ENCODE results near the gene PDE4A.

Gene PDE4A

GRCh38 chr19:10471909-10472308, 51.6 kb downstream of the PDE4A start:
- Histone ChIP-seq H2BK12ac (ENCODE audit: low read length) (no peak overlapping the region), H3K4me2 (ENCODE audit: insufficient read depth, low read length, poor library complexity, severe bottlenecking) (no peak overlapping the region), H3K9me3 (replicated peaks in 1 of 2; ENCODE audit: control insufficient read depth in 2 of 2, insufficient read depth in 1 of 2, low read depth in 1 of 2, low read length in 2 of 2) (no peaks in the 10 kb centered on the region), H3K27ac (replicated peaks; ENCODE audit: low read length) (no peak overlapping the region), H3K4me1 (ENCODE audit: control insufficient read depth in 2 of 2, insufficient read depth in 1 of 2, low read depth in 1 of 2, low read length in 2 of 2) (peaks cover 0 to 11% of the 10 kb centered on the region in 2 donors), H2AK5ac (ENCODE audit: low read depth, low read length) (no peak overlapping the region), H2BK5ac (ENCODE audit: low read length) (no peak overlapping the region), H2AFZ (ENCODE audit: low read length) (no peak overlapping the region), H3K4me3 (ENCODE audit: low read length in 2 of 2) (no peak overlapping the region), H3K4ac (ENCODE audit: low read length) (no peak overlapping the region), H3K23ac (ENCODE audit: low read depth, low read length, poor library complexity) (no peak overlapping the region), H3K14ac (ENCODE audit: low read length) (no peak overlapping the region), H3K36me3 (replicated peaks in 1 of 2; ENCODE audit: control insufficient read depth in 2 of 2, insufficient read depth in 2 of 2, low read length in 2 of 2) (peaks cover 0 to 2% of the 10 kb centered on the region in 2 donors), H2BK15ac (ENCODE audit: low read length) (no peak overlapping the region), H4K8ac (ENCODE audit: low read depth, low read length) (no peak overlapping the region), H3K79me1 (ENCODE audit: low read depth, low read length) (no peaks in the 10 kb centered on the region), H3K9ac (ENCODE audit: low read depth, low read length, poor library complexity) (no peak overlapping the region), H2BK120ac (ENCODE audit: low read depth, low read length) (no peak overlapping the region), H3K27me3 (ENCODE audit: control insufficient read depth in 3 of 3, insufficient read depth in 3 of 3, low read depth in 1 of 3, low read length in 3 of 3) (no peaks in the 10 kb centered on the region), H3K18ac (ENCODE audit: low read length) (no peak overlapping the region), H4K91ac (ENCODE audit: low read depth, low read length, poor library complexity) (no peak overlapping the region)
- WGBS, 2 donors (ENCODE audit: extremely low coverage in 2 of 2, insufficient read length in 2 of 2, insufficient replicate concordance in 1 of 2): no CpG with 5 or more reads among the region's 6 CpGs
- no peak for DNase-seq (ENCODE audit: low spot score)

GRCh38 chr19:10473192-10473591, 52.9 kb downstream of the PDE4A start:
- Histone ChIP-seq H4K91ac (ENCODE audit: low read depth, low read length, poor library complexity) (no peak overlapping the region), H3K4me2 (ENCODE audit: insufficient read depth, low read length, poor library complexity, severe bottlenecking) (no peak overlapping the region), H2BK12ac (ENCODE audit: low read length) (no peak overlapping the region), H3K4me3 (ENCODE audit: low read length in 2 of 2) (no peak overlapping the region), H2AK5ac (ENCODE audit: low read depth, low read length) (no peak overlapping the region), H3K79me1 (ENCODE audit: low read depth, low read length) (no peaks in the 10 kb centered on the region), H4K8ac (ENCODE audit: low read depth, low read length) (no peak overlapping the region), H3K4ac (ENCODE audit: low read length) (no peak overlapping the region), H3K23ac (ENCODE audit: low read depth, low read length, poor library complexity) (no peak overlapping the region), H3K18ac (ENCODE audit: low read length) (no peak overlapping the region), H3K27ac (replicated peaks; ENCODE audit: low read length) (no peak overlapping the region), H2BK5ac (ENCODE audit: low read length) (no peak overlapping the region), H2BK15ac (ENCODE audit: low read length) (no peak overlapping the region), H3K36me3 (replicated peaks in 1 of 2; ENCODE audit: control insufficient read depth in 2 of 2, insufficient read depth in 2 of 2, low read length in 2 of 2) (no peaks in the 10 kb centered on the region), H3K27me3 (ENCODE audit: control insufficient read depth in 3 of 3, insufficient read depth in 3 of 3, low read depth in 1 of 3, low read length in 3 of 3) (no peaks in the 10 kb centered on the region), H2AFZ (ENCODE audit: low read length) (no peak overlapping the region), H3K4me1 (ENCODE audit: control insufficient read depth in 2 of 2, insufficient read depth in 1 of 2, low read depth in 1 of 2, low read length in 2 of 2) (peaks cover 0 to 5% of the 10 kb centered on the region in 2 donors), H3K14ac (ENCODE audit: low read length) (no peak overlapping the region), H3K9ac (ENCODE audit: low read depth, low read length, poor library complexity) (no peak overlapping the region), H2BK120ac (ENCODE audit: low read depth, low read length) (no peak overlapping the region), H3K9me3 (replicated peaks in 1 of 2; ENCODE audit: control insufficient read depth in 2 of 2, insufficient read depth in 1 of 2, low read depth in 1 of 2, low read length in 2 of 2) (no peaks in the 10 kb centered on the region)
- WGBS, 2 donors (ENCODE audit: extremely low coverage in 2 of 2, insufficient read length in 2 of 2, insufficient replicate concordance in 1 of 2): no CpG with 5 or more reads among the region's 5 CpGs
- DNase-seq (ENCODE audit: low spot score): no peak

GRCh38 chr19:10474962-10475451, 54.7 kb downstream of the PDE4A start:
- peaks cover 0 to 8% (median 4%) of the 10 kb centered on the region in 3 experiments for H3K27me3 ChIP-seq (ENCODE audit: control insufficient read depth in 3 of 3, insufficient read depth in 3 of 3, low read depth in 1 of 3, low read length in 3 of 3)
- no peak overlapping the region for H3K4me3 ChIP-seq (ENCODE audit: low read length in 2 of 2)
- H3K4me2 ChIP-seq (ENCODE audit: insufficient read depth, low read length, poor library complexity, severe bottlenecking): no peak overlapping the region
- no peak overlapping the region for H2BK120ac ChIP-seq (ENCODE audit: low read depth, low read length)
- H3K18ac ChIP-seq (ENCODE audit: low read length): no peak overlapping the region
- no peak overlapping the region for H3K23ac ChIP-seq (ENCODE audit: low read depth, low read length, poor library complexity)
- no peak overlapping the region for H2BK5ac ChIP-seq (ENCODE audit: low read length)
- no peak overlapping the region for H2BK15ac ChIP-seq (ENCODE audit: low read length)
- no CpG with 5 or more reads among the region's 6 CpGs for WGBS, 2 donors (ENCODE audit: extremely low coverage in 2 of 2, insufficient read length in 2 of 2, insufficient replicate concordance in 1 of 2)
- DNase-seq (ENCODE audit: low spot score): no peak
- H2AFZ ChIP-seq (ENCODE audit: low read length): no peak overlapping the region
- no peak overlapping the region for H3K14ac ChIP-seq (ENCODE audit: low read length)
- H3K4ac ChIP-seq (ENCODE audit: low read length): no peak overlapping the region
- H4K91ac ChIP-seq (ENCODE audit: low read depth, low read length, poor library complexity): no peak overlapping the region
- no peak overlapping the region for H2AK5ac ChIP-seq (ENCODE audit: low read depth, low read length)
- H3K9ac ChIP-seq (ENCODE audit: low read depth, low read length, poor library complexity): no peak overlapping the region
- no peaks in the 10 kb centered on the region for H3K79me1 ChIP-seq (ENCODE audit: low read depth, low read length)
- H2BK12ac ChIP-seq (ENCODE audit: low read length): no peak overlapping the region
- no peaks in the 10 kb centered on the region for H3K36me3 ChIP-seq (replicated peaks in 1 of 2; ENCODE audit: control insufficient read depth in 2 of 2, insufficient read depth in 2 of 2, low read length in 2 of 2)
- H3K27ac ChIP-seq (replicated peaks; ENCODE audit: low read length): no peak overlapping the region
- H3K4me1 ChIP-seq (ENCODE audit: control insufficient read depth in 2 of 2, insufficient read depth in 1 of 2, low read depth in 1 of 2, low read length in 2 of 2): no peaks in the 10 kb centered on the region
- peaks cover 0 to 5% of the 10 kb centered on the region in 2 donors for H3K9me3 ChIP-seq (replicated peaks in 1 of 2; ENCODE audit: control insufficient read depth in 2 of 2, insufficient read depth in 1 of 2, low read depth in 1 of 2, low read length in 2 of 2)
- H4K8ac ChIP-seq (ENCODE audit: low read depth, low read length): no peak overlapping the region

- peaks cover 0 to 5% of the 10 kb centered on the region in 2 donors for H3K9me3 ChIP-seq (replicated peaks in 1 of 2; ENCODE audit: control insufficient read depth in 2 of 2, insufficient read depth in 1 of 2, low read depth in 1 of 2, low read length in 2 of 2)
- peaks cover 0 to 8% (median 4%) of the 10 kb centered on the region in 3 experiments for H3K27me3 ChIP-seq (ENCODE audit: control insufficient read depth in 3 of 3, insufficient read depth in 3 of 3, low read depth in 1 of 3, low read length in 3 of 3)
- no peak for DNase-seq (ENCODE audit: low spot score)
- no peak overlapping the region for H3K4me3 ChIP-seq (ENCODE audit: low read length in 2 of 2)
- H4K8ac ChIP-seq (ENCODE audit: low read depth, low read length): no peak overlapping the region
- H2BK15ac ChIP-seq (ENCODE audit: low read length): no peak overlapping the region
- no peak overlapping the region for H2BK120ac ChIP-seq (ENCODE audit: low read depth, low read length)
- H3K79me1 ChIP-seq (ENCODE audit: low read depth, low read length): no peaks in the 10 kb centered on the region
- no peaks in the 10 kb centered on the region for H3K4me1 ChIP-seq (ENCODE audit: control insufficient read depth in 2 of 2, insufficient read depth in 1 of 2, low read depth in 1 of 2, low read length in 2 of 2)
- H3K36me3 ChIP-seq (replicated peaks in 1 of 2; ENCODE audit: control insufficient read depth in 2 of 2, insufficient read depth in 2 of 2, low read length in 2 of 2): no peaks in the 10 kb centered on the region
- no peak overlapping the region for H3K4ac ChIP-seq (ENCODE audit: low read length)
- H2AK5ac ChIP-seq (ENCODE audit: low read depth, low read length): no peak overlapping the region
- H4K91ac ChIP-seq (ENCODE audit: low read depth, low read length, poor library complexity): no peak overlapping the region
- no peak overlapping the region for H2BK12ac ChIP-seq (ENCODE audit: low read length)
- H3K27ac ChIP-seq (replicated peaks; ENCODE audit: low read length): no peak overlapping the region
- H3K9ac ChIP-seq (ENCODE audit: low read depth, low read length, poor library complexity): no peak overlapping the region
- WGBS, 2 donors (ENCODE audit: extremely low coverage in 2 of 2, insufficient read length in 2 of 2, insufficient replicate concordance in 1 of 2): no CpG with 5 or more reads among the region's 5 CpGs
- no peak overlapping the region for H3K23ac ChIP-seq (ENCODE audit: low read depth, low read length, poor library complexity)
- H3K14ac ChIP-seq (ENCODE audit: low read length): no peak overlapping the region
- H3K18ac ChIP-seq (ENCODE audit: low read length): no peak overlapping the region
- no peak overlapping the region for H3K4me2 ChIP-seq (ENCODE audit: insufficient read depth, low read length, poor library complexity, severe bottlenecking)
- H2AFZ ChIP-seq (ENCODE audit: low read length): no peak overlapping the region
- H2BK5ac ChIP-seq (ENCODE audit: low read length): no peak overlapping the region
Observed at GRCh38 chr19:10478476-10478875, 58.1 kb downstream of the PDE4A start.
